DND-41 (cell line): ENCODE measurements around the gene XIRP2.

Source experiments
- EZH2 ChIP-seq: IDR thresholded peaks from 3 replicates; pipeline ENCODE4 v1.6.1; 2012; ENCODE audit warnings: borderline replicate concordance, low read depth, mild to moderate bottlenecking, moderate library complexity, low read length, inconsistent platforms; ENCODE audit not compliant: severe bottlenecking
- TF ChIP-seq, protein P1 (sequence below): IDR thresholded peaks from 2 replicates; pipeline ENCODE4 v1.5.1; 2012; ENCODE audit warnings: borderline replicate concordance, low read length, moderate library complexity, mild to moderate bottlenecking; ENCODE audit not compliant: poor library complexity, severe bottlenecking; ENCODE audit errors: extremely low read depth

DNA sequence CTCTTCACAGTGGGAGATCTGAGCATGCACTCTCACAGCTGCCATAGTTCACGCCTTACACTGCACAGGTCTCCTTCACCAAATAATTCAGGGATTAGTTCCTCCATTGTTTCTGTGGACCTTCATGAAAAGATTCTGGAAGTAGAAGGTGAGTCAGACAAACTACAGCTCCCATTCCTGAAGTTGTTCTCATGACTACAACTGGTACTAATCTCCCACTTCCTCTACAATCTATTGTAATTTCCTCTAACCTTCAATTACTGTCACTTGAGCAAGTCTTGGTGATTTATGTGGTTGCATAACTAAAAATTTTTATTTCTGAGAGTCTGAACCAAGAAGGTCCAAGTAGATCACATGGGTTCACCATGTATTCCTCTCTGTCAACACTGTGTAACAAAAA, 128.7 kb downstream of the XIRP2 start:
- TF ChIP-seq, protein P1, sequence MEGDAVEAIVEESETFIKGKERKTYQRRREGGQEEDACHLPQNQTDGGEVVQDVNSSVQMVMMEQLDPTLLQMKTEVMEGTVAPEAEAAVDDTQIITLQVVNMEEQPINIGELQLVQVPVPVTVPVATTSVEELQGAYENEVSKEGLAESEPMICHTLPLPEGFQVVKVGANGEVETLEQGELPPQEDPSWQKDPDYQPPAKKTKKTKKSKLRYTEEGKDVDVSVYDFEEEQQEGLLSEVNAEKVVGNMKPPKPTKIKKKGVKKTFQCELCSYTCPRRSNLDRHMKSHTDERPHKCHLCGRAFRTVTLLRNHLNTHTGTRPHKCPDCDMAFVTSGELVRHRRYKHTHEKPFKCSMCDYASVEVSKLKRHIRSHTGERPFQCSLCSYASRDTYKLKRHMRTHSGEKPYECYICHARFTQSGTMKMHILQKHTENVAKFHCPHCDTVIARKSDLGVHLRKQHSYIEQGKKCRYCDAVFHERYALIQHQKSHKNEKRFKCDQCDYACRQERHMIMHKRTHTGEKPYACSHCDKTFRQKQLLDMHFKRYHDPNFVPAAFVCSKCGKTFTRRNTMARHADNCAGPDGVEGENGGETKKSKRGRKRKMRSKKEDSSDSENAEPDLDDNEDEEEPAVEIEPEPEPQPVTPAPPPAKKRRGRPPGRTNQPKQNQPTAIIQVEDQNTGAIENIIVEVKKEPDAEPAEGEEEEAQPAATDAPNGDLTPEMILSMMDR, result no peak
- TF ChIP-seq EZH2, result no peak
